HG03039 (cell line): ENCODE results near the gene DSP.

ENCODE experiments used
- ATAC-seq: cut with Tn5 transposase; IDR thresholded peaks from one replicate; pipeline ENCODE4 v1.9.1; 2021; ENCODE audit warnings: mild to moderate bottlenecking, moderate library complexity; ENCODE audit not compliant: unreplicated experiment

Gene DSP

DNA sequence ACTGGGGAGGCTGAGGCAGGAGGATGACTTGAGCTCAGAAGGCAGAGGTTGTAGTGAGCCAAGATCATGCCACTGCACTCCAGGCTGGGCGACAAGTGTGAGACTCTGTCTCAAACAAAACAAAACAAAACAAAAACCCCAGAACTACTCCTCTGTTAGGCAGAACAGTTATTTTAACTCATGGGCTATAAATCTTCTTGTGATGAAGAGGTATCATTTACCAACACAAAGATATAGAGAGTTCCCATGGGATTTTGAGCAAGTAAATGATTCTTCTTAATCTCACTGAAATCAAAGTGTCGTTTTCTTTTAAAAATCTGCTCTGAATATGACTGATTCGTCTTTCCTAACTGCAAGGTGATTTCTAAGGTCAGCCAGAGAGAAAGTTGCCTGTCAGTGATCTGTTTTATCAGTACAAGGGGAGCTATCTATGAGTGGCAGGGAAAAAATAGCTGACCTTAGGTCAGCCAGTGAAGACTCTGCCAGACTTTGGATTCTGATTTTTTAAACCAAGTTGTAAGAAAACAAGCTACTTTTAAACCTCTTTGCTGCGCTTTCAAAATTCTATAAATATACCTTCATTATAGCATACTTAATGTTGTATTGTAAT, 3.8 kb upstream of the DSP start:
- no peak for ATAC-seq

DNA sequence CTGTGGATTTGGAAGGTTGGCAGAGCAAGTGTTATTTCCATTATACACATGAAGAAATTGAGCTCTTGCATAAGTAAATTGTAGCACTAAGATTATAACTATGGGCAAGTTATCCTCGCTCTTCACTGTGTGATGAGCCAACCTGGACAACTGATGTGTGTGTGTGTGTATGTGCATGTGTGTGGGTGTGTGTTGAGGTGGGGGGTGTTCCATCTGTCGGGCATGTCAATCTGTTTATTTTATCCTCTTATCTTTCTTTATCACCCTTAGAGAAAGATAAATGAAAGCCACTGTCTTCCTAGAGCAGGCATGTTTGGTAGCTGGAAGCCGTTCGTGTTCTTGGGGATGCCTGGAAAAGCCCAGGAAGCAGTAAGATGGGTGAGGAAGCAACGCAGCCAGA, 3.0 kb upstream of the DSP start:
- ATAC-seq = no peak

DNA sequence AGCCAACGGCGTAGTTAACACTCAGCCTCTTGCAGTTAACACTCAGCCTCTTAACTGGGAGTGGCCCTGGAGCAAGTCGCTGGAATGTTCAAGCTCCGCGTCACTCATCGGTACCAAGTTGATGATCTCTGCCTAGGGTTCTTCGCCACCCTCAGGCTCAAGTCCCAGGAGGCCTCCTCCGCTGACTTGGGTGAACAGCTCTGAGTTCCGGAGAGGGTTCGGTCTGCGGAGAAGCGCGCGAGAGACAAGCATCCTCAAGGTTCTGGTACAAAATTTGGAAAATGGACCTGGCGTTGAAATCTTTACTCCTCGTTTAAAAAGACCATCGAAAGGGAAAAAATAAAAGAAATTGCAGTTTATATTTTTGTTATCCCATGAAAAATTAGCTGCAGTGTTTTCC, 876 bp upstream of the DSP start:
- ATAC-seq = no peak

DNA sequence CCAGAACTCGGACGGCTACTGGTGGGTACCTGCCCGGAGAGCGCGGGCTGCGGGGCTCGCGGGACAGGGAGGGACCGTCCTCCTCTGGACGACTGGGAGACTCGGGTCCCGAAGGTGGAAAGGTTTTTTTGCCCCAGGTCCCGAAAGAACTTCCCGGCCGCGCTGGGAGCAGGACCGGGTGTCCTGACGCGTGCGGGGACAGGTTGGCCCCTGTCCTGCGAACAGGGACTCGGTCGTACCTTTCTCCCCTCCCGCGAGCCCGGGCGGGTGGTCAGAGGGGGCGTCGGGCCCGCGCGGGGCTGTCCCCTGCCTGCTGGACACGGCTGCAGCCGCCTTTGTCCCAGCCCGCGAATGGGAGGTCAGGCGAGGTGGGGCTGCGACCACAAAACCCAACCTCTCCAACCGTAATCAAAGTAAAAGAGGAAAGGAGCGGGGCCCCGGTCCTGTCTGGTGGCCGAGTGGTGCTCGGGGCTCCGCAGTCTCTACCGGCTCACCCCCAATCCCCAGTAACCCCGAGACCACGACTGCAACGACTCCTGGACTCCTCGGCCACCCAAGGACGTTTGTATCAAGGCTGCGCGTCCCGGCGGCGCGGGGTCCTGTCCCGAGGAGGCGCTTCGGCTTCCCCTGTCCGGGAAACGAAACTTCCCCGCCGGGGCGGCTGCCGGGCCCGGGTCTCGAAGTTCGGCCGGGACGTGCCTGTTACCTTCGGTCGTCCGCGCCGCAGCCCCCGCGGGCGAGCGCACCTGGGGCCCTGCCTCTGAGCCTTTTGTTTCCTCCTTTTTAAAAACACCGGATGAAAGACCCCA, 798 bp downstream of the DSP start:
- ATAC-seq = no peak

DNA sequence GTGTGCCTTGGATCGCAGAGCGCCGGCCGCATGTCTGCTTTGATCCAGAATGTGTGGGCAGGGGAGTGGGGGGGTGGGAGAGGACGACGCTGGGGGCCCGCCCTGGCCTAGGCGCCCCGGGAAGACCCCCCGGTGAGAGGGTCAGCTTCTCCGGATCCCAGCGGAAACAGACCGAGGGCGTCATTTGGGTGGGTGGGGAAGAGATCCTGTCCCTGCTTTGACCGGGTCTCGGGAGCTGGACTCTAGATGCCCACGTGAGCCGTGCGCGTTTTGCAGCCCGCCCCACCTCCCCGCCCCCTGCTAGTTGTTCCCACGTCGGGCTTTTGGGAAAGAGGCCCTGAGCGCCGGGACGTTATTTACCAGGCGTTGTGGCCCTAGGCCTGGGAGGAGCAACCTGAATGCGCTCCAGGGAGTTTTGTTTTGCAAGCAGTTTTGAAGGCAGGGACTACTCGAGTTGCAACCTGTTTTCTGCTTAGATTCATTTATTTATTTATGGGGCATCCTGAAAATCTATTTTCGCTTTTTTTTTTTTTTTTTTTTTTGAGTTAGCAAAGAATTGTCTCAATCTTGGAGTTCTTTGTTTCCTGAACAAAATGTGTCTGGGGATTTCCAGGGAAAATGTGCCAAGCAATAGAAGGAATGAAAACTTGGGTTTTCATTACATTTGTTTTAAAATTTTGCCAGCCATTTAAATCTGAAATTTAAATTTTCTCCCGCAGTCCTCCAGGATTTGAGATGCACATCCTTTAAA, 1.6 kb downstream of the DSP start:
- ATAC-seq = no peak

DNA sequence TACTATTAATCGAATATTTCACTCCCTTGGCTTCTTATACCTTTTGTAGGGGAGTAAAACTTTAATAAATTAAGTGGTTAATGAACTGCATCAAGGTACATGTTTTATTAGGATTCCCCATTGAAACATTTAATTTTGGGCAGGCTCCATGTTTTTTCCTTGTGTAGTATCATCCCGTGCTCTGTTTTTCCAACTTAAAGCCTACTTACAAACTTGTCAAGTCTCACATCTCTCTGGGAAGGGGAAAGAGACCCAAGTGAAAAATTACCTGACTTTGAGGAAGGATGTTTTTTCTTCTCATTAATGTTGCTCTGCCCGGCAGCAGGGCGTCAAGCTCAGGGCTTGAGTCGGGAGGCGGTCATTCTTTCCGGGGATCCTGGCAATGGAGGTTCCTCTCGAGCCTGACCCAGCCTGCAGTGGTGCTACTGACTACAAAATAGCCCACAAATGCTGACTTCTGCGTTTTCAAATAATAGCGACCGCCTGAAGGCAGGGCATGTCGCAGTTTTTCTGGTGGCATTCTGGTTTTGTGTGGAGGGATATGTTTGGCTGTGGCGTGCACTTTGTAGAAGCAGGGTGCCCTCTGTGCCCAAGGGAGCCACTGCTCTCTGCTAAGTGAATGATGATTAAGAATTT, 2.4 kb downstream of the DSP start:
- no peak for ATAC-seq

DNA sequence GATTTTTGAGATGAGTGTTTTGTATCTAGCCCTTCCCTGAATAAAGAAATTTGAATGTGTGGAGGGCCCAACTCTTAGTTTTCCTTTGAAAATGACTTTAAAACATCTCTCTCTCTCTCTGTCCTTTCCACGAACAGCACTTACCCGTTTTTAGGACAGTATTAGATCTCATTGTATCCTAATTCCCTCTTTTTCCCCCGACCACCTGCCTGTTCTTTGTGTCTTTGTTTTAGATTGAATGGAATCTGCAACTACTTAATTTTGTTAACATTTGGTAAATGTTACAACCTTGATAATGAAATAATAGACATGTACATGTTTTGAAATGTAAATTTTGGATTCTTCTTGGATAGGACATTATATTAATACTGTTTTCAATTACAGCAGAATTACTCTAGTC, 3.1 kb downstream of the DSP start:
- ATAC-seq = no peak

DNA sequence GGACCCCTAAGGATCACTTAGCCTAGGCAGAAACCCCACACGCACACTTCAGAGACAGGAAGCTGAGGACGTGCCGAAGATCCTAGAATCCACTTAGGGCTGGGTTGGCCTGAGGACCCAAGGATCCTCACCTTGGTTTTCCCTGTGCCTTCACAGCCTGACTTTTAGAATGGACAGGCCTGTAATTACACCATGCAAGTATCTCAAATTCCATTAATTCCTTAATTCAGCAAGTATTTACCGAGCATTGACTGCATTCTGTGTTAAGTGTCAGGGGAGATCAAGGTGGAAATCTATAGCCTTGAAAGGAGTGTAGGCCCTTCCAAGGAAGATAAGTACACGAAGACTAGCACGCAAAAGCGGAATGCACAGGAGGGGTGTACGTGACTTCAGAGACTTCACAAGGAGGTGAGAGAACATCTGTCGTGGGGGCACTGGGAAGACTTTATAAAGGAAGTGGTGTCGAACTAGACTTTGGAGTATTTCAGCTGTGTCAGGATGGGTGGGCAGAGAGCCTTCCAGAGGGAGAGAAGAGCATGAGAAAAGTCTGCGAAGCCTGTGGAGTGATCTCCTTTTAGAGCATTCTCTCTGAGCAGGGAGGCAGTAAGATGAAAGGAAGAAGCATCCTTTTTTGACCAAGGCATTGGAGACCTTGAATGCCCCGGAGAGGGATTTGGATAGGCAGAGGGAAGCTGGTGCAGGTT, 4.0 kb downstream of the DSP start:
- ATAC-seq = no peak

DNA sequence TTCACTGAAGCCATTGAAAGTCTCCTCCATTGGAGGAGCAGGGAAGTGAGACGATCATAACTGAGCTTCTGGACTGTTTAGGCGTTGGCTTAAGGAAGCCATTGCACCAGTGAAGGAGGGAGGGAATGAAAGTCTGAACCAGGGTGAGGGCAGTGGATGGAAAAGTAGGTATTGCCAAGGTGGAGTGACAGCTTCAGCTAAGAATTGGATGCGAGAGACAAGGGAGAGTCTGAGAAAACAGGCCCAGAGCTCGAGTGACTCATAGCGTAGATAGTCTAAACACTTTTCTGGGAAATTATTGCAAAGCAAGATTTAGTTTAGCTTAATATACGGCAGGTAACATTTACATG, 4.5 kb downstream of the DSP start:
- no peak for ATAC-seq

DNA sequence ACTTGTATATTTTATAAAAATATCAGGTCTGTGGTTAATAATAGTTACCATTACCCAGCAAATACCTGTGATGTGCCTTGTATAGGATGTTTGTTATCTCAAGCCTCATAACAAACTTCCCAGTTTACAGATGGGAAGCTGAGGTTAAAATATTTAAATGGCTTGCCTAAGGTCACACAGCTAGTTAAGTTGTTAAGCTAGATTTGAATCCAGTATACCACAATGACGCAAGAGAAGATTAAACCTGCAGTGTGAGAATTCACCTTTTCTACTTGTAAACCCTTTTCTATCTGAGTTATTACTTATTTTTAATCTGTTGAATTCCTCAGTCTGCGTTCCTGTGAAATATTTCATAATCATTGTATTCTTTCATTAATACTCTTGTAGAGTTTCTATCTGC, 4.9 kb downstream of the DSP start:
- ATAC-seq = no peak

DNA sequence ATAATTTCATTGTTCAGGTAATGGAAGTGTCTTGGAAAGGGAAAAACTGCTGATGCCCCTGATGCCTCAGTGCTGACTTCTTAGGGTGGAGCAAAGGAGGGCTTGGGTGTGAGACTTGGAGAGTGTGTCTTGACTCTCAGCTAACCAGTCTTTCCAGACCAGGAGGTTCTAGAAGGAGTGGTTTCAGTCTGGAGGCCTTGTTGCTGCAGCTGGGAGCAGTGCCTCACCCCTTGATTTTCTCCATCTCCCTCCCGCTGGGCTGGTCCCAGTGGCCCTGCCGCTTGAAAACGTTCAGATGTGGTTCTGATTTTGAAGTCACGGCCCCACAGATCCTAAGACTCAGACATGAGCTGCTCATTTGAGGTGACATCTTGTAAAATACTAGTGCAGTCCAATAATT, 5.4 kb downstream of the DSP start:
- no peak for ATAC-seq

DNA sequence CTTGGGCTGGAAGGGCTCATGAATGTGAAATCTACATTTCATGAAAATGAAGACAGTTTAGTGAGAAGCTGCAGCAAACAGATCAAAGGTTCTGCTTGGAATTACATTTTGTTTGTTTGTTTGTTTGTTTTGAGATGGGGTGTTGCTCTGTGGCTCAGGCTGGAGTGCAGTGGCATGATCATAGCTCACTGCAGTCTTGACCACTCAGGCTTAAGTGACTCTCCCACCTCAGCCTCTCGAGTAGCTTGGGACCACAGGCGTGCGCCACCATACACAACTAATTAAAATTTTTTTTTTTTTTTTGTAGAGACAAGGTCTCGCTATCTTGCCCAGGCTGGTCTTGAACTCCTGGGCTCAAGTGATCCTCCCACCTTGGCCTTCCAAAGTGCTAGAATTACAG, 5.8 kb downstream of the DSP start:
- ATAC-seq = no peak

DNA sequence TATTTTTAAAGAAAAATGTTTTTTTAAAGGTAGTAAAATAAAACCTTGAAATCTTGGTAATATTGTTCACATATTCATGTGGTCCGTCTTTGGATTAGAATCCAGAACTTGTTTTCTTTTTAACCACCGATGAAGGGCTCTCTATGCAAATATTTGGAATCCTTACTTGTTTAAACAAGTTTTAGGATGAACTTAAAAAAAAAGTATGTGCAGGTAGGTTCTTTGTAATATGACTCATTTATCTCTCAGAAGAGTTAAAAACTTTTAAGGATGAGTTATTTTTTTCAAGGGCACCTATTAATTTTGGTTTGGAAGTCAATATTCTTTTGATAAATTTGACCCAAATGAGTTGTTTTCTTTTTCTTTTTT, 8.9 kb downstream of the DSP start:
- no peak for ATAC-seq

DNA sequence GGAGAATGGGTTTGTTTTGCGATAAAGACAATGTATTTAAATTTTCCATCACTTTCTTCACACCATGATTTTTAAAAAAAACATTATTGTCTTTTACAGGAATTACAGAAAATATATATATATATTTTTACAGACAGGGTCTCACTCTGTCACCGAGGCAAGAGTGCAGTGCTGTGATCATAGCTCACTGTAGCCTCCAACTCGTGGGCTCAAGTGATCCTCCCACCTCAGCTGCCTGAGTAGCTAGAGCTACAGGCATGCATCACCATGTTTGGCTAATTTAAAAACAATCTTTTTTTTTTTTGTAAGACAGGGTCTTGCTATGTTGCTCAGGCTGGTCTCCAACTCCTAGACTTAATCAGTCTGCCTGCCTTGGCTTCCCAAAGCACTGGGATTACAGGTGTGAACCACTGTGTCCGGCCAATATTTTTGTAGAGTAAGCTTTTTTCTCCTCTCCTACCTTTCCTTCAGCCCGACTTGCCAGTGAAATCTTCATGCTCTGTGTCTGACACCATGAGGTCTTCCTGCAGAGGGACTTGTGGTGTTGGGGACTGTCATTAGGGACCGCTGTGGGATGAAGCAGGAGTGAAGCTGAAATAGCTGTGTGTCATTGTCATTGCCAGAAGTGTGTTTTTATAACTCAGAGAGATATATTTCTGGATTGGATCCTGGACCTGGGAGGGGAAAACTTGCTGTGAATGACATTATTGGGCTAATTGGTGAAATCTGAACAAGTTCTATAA, 13.2 kb downstream of the DSP start:
- ATAC-seq = no peak

DNA sequence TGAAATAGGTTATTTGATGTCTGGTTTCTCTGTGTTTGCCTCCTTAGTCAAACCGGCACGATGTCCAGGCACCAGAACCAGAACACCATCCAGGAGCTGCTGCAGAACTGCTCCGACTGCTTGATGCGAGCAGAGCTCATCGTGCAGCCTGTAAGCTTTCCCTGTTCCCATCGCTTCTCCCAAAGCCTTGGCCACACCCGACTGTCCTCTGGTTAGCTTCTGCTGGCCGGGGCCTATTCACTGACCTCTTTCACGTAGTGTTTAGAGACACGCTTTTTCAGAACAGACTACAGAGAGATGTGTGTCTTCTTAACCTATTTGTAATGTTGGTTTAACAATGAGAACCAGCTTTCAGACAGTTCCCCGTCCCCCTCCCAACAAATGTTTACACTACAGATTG, 14.2 kb downstream of the DSP start:
- no peak for ATAC-seq

DNA sequence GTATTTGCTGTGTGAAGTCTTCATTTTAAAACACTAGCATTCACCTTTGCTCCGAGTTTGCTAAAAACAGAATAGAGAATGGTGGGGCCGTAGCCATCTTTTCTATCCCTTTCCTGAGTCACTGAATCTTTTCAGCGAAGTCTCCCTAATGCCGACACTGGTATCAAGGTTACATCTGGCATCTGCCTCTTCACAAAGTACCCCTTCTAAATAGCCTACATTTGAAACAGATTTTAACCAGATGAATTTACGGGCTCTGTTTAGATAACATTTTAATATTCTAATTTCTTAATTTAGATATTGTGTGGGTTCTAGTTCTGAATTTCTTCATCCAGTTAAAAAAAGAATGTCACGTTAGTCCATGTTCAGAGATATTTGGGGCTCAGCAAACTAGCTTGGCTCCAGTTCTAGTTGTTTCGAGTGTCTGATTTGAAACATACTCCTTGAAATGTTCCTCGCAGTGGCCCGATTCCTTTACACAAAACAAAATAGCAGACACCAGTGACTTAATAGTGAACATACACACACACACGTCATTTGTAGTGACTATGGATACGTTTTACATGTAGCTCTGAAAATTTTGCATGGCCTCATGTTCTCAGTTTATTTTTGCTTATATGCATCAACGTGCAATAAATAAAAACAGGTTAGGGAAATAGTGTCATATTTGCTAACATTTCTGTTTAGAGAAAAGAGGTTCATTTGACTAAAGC, 15.1 kb downstream of the DSP start:
- ATAC-seq = no peak

DNA sequence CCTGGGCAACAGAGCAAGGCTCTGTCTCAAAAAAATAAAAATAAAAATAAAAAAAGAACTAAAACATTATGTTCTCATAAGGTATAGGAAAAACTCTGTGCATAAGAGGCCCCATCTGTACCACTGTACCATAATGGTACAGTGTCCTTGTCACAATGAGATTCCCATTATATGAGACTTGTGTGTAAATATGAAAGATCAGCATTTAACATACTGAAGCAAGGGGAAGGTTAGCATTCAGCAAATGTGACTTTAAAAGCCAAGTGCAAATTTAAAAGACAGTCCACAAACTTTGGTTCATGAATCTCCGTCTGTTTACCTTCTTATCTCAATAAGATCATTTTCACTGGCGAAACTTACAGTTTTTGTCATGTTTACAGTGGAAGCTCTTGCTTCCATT, 16.2 kb downstream of the DSP start:
- ATAC-seq = no peak

DNA sequence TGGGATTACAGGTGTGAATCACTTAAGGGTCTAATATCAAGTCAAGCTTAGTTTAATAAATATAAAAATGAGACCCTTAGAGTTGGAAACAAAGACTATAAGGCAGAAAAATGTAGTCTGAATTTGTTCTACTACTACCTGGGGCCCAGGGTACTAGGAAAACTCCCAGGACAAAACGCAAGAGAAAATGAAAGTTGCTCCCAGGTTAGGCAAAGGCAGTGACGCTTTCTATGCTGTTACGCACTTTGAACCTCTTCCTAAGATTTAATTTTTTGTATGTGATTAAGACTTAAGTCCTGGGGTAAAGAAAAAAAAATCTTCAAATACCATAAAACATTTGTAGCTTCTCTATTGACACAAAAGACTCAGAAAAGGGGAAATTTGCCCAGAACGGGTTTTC, 17.3 kb downstream of the DSP start:
- ATAC-seq = no peak

DNA sequence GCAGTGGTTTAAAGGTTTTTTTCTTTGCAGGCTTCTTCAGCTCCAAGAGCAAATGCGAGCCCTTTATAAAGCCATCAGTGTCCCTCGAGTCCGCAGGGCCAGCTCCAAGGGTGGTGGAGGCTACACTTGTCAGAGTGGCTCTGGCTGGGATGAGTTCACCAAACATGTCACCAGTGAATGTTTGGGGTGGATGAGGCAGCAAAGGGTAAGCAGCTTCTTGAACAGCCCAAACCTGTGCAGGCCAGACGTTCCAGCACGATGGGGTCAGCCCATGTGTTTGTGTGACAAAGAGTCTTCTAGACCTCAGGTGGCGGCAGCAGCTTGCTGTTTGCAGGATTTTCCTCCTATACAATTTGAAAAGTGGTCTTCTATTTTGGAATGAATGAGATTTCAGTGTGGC, 17.7 kb downstream of the DSP start:
- no peak for ATAC-seq
